Placental epithelial cell (primary cell): Measurements from ENCODE around the gene VIP. TPM values are rescaled to one million over a fixed set of nuclear protein-coding genes. Genes with fewer than 3 reads are reported as not detected.

Experiments
- total RNA-seq: library from RNA; depleted of rRNA; stranded (reverse); fragments of >200 nt; gene quantifications from 2 replicates; pipeline ENCODE4 v1.2.3, GENCODE V29; 2012

The VIP gene
- total RNA-seq = not detected in 2 replicates

GRCh38 chr6:152750694-152751093 is at the start of gene VIP:
TSS of gene VIP (plus strand) at chr6:152750797. CDS start at chr6:152752178, 1,381 bp downstream.

Other genes starting within 250 kb of the VIP start
- gene SYNE1, start 113.4 kb upstream of the VIP start, total RNA-seq = 60.9 and 74.6 TPM in 2 replicates
- not detected in 2 replicates for gene MYCT1, start 52.9 kb upstream of the VIP start, total RNA-seq
- gene FBXO5, start 232.2 kb downstream of the VIP start, total RNA-seq = 6.6 and 9.4 TPM in 2 replicates